Stimulated activated CD8-positive, alpha-beta memory T cell treated with anti-CD3 and anti-CD28 coated beads, Interleukin-15, amount 100 ng/mL, for 48 hours (primary cell): ENCODE data around the gene CDIP1.
A peak's percentile ranks its signal among the peaks of the same experiment; 100 is the strongest.
"Not testable (repeated sequence)": the region's sequence is repeated elsewhere in the genome, so short reads cannot be mapped to it uniquely, and the experiment has no call there.

Experiments
- DNase-seq, 2 donors: peaks; one replicate each; pipeline ENCODE4 v3.0.0-alpha.2; 2020; ENCODE audit warnings: low read depth in 2 of 2

The CDIP1 gene

DNA sequence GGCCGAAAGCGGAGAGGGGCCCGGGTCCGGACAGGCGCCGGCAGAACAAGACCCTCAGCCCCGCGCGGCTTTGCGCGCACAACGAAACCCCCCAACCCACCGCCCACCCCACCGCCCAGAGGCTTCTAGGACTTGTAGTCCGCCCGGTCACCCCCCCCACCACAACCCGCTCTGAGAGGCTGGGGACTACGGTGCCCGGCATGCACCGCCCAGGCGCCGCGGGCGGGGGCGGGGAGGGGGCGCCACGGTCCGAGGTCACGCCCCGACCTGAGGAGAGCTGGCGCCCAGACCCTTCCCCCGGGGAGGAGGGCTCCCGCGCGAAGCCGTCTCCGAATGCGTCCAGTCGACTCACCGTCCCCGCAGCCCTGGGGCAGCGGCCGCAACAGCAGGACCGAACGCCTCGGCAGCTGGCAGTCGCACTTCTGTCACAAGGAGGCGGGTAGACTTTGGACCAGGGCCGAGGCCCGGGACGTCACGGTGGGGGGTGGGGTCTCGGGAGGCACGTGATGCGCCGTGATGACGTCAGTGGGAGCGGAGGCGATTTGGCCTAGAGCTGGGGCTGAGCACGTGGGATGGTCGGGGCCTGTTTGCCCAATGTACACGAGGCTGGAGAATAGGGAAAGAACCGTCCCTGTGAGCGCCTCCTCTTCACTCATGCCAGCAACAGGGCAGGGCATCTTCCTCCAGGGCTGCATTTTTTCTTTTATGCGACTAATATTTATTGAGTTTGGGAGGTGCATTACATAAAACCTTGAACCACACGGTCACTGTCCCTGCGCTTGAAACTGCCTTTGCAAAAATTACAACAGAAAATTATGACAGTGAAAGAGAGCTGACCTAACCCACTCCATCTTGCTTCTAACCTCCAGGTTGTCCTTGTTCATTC is at the start of gene CDIP1:
Gene CDIP1 (minus strand): TSS at position 424 of the 886 bp plus-strand sequence. CDS start 24,643 bp downstream, outside the sequence.
- peak; percentile 93 to 96 for DNase-seq

DNA sequence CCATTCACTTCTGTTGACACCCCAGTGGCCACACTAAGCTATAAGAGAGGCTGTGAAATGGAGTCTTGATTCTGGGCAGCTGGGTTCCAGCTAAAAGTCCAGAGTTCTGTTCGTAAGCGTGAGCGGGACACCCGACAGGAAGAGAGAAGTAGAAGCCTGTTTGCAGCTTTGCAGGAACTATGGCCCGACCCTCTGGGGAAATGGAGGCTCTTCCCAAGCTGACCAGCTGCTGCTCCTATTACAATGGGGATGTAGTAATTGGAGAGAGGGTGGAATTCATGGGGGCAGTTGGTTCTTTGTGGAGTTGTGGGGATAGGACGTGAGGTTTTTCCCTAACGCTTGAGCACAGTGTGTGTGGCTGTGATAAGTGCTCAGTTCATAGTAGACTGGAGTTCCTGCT is 47.7 kb upstream of the CDIP1 start:
- DNase-seq, result no peak

DNA sequence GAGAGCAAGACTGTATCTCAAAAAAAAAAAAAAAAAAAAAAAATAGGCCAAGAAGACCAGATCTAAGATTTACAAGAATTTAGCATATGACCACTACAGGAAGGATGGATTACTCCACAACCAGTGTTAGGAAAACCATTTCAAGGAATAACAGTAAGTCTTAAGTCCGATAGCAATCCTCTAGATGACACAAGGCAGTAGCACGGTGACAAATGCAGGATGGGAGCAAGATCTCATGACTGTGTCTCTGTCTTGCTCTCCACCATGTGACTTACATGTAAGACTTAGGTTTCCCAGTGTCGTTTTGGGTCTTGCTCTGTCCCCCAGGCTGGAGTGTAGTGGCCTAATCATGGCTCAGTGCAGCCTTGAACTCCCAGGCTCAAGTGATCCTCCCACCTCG is 45.3 kb upstream of the CDIP1 start:
- DNase-seq, result no peak

DNA sequence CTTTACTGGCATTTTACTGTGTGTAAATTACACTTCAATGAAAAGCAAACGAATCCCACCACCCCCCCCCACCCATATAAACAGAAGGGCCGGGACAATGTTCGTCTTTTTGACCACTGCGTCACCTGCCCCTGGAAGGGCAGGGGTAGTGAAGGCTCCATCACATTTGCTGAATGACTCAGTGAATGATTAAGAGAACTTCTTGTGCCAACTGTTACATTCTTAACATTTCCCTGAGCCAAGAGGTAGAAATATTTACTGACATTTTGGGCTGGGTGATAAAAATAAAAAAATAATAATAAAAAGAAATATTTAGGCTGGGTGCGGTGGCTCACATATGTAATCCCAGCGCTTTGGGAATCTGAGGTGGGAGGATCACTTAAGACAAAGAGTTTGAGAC is 41.7 kb upstream of the CDIP1 start:
- DNase-seq, result no peak

DNA sequence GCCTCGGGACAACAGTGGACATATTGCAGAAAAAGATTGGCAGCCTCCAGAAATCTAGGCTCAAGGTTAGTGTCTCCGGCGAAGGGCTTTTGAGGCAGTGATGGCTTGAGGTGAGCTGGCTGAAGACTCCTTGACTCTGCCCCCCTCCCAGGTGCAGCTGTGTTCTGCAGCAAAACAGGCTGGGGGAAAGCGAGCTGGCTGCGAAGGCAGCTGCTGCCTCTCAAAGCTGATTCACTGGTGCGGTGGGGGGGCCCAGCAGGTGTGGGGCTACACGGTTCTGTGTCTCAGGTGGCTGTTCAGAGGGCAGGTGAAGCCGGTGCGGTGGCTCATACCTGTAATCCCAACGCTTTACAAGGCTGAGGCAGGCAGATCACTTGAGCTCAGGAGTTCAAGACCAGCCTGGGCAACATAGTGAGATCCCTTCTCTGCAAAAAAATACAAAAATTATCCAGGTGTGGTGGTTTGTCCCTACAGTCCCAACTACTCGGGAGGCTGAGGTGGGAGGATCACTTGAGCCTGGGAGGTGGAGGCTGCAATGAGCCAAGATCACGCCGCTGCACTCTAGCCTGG is 40.5 kb upstream of the CDIP1 start:
- no peak for DNase-seq

DNA sequence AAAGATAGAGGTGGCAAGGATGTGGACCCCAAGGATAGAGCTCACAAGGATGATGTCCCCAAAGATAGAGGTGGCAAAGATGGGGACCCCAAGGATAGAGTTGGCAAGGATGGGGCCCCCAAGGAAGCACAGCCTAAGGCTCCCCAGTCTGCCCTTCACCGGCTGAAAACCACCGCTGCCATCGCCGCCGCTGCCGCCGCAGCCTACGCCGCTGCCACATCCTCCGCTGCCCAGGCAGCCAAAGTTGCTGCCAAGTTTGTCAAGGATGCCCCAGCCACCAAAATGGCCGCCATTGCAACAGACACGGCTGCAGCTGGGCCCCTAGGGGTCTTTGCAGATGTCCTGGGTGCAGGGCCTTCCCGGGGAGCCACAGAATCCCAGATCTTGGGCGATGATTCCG is 37.4 kb upstream of the CDIP1 start:
- no peak for DNase-seq

DNA sequence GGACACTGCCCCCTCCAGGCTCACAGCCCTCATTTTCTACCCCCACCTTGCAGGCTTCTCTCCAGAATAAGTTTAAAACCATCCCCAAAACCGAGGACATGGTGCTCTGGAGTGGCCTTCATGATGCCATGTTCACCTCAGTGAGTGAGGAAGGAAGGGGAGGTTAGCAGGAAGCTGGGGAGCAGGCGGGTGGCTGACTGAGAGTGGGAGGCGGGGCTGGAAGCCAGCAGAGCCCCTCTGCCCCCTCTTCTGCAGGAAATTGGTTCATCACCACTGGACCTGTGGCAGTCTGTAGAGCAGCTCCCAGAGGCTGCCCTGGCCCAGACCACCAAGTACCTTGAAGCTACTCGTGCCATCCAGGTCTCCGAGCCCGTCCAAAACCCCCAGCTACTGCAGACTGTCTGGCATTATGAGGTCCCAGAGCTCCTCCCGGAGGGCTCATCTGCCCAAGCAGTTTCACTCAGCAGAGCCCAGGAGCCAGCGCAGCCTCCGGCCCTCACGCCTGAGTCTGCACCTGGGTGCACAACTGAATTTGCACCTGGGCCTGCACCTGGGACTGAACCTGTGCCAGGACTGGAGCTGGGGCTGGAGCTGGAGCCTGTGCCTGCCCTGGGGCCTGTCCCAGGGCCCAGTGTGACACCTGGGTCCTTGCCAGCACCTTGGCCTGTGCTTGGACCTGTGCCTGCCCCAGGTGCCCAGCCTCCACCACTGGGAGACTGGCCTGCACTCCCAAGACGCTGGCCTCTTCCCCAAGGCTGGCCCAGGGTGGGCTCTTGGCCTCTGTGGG is 36.5 kb upstream of the CDIP1 start:
- no peak for DNase-seq

DNA sequence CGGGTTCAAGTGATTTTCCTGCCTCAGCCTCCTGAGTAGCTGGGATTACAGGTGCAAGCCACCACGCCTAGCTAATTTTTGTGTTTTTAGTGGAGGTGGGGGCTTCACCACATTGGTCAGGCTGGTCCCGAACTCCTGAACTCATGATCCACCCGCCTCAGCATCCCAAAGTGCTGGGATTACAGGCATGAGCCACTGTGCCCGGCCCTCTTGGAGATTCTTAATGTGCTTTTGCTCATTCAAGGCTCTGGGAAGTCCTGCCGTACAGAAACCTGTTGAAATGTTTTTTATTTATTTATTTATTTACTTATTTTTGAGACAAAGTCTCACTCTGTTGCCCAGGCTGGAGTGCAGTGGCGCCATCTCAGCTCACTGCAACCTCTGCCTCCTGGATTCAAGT is 35.4 kb upstream of the CDIP1 start:
- DNase-seq, result not testable (repeated sequence)

DNA sequence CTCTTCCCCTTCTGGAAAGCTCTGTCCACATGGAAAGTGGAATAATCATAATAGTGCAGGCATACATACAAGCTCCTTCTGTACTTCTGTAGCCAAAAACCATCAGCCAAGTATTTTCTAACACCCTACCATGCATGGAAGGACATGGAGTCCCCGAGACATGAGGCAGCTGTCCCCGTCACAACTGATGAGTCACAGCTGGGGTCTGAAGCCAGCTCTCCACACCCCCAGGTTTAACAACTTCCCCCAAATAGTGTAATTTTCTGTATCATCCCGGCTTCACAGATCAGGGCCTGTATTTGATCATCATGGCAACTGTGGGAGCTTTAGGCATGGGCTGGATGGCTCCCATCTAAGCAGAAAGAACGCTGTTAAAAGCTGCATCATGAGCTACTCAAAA is 34.1 kb upstream of the CDIP1 start:
- DNase-seq, result no peak

DNA sequence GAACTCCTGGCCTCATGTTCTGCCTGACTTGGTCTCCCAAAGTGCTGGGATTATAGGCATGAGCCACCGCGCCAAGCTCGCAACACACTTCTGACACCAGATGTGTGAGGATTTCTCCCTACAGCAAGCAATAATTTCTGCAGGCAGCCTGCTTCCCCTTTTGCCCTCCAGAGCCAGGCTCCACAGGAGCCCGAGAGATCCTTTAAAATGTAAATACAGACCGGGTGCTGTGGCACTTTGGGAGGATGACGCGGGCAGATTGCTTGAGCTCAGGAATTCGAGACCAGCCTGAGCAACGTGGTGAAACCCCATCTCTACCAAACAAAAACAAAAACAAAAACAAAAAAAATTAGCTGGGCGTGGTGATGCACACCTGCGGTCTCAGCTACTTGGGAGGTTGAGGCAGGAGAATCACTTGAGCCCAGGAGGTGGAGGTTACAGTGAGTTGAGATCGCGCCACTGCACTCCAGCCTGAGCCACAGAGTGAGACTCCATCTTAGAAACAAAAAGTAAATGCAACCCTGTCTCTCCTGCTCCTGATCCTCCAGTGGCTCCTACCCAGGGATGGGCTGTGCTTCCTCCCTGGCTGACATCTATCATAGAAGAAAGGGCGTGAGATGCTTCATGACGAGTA is 32.2 kb upstream of the CDIP1 start:
- no peak for DNase-seq

DNA sequence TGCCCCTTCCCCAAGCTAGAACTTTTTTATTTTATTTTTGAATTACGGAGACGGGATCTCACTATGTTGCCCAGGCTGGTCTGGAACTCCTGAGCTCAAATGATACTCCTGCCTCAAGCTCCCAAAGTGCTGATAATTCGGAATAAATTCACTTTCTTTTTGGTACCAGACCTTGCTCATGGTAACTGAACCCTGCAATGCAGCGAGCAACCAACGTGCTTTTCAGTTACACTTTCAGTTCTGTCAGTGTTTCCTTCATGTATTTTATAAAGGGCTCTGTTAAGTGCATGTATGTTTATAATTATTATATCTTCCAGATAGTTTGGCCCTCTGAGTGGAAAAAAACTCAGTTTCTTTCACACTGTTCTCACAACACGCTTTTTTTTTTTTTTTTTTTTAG is 31.5 kb upstream of the CDIP1 start:
- no peak for DNase-seq

DNA sequence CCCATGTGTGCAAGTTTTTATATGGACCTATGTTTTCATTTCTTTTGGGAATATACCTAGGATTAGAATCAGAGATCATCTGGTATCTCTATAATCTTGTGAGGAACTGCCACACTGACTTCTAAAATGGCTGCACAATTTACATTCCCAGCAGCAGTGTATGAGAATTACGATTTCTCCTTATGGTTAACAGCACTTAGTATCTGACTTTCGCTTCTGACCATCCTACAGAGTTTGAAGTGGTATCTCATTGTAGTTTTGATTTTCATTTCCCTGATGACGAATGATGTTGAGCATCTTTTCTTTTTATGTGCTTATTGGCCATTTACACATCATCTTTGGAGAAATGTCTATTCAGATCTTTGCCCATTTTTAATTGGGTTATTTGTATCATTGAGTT is 27.6 kb upstream of the CDIP1 start:
- no peak for DNase-seq

DNA sequence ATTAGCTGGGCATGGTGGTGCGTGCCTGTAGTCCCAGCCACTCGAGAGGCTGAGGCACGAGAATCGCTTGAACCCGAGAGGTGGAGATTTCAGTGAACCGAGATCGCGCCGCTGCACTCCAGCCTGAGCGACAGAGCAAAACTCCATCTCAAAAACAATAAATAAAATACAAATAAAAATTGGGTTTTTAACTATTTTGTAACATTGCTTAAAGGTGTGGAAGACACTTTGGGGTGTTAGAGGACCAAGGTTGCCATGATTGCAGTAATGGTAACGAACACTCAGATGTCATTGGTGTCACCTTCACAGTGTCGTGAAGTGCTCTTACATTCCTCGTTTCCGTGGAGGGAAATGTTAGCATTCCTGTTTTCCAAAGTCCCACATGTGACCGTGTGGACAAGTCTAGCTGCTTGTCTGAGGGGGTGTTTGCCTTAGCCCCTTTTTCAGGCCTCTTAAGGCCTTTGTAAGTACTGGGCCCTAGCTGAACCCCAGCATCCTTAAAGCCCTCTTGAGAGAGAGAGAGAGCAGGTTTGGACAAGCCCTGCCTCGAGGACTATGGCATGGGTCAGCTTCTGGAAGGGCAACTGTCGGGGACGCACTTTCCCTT is 26.2 kb upstream of the CDIP1 start:
- DNase-seq, result no peak

DNA sequence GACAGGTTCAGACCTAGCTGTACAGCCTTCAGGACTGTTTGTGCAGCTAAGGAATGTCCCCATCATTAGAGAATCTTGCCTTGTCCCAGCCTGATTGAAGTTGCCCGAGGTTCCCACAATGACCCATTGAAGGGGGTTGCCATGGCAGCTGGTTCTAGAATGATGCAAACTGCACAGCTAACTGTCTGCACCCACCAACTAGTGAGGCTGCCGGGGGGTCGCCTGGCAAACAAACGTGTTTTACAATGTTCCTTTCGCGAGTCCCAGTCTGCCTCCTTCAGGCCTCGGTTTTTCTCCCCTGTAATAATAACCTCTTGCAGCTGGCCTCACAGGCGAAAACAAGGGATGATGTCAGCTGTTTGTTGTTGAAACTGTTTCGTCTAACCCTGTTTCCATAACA is 23.0 kb upstream of the CDIP1 start:
- DNase-seq, result no peak

DNA sequence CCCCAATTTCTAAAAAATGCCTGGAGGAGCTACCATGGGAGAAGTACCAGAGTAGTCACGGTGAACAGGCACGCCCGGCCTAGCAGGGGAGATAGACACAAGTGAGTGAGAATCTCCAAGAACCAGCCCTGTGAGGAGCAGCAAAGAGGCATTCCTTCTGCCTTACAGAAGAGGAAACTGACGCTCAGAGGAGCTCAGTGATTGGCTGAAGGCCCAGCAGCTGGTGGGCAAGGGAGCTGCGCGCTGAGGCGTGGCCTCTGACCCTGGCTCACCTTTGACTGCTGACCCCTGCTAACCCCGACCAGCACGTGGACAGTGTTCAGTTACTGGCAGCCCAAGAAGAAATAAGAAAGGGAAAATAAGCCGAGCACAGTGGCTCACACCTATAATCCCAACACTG is 19.4 kb upstream of the CDIP1 start:
- no peak for DNase-seq

DNA sequence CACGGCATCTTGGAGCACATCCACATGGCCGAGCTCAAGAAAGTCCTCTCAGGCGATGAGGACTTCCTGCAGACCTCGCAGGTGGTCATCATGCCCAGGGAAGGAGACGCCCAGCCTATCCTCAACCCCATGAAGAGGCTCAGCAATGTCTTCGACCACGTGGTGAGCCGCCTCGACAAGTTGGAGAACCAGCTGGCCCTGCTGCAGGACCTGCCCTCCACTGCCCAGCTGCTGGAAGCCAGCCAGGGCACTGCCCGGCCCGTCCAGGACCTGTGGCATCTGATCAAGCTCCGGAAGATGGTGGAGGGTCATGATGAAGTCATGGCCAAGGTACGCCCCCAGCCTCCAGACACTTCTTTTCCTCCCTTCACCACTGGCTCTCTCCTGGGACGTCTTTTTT is 18.0 kb upstream of the CDIP1 start:
- no peak for DNase-seq

DNA sequence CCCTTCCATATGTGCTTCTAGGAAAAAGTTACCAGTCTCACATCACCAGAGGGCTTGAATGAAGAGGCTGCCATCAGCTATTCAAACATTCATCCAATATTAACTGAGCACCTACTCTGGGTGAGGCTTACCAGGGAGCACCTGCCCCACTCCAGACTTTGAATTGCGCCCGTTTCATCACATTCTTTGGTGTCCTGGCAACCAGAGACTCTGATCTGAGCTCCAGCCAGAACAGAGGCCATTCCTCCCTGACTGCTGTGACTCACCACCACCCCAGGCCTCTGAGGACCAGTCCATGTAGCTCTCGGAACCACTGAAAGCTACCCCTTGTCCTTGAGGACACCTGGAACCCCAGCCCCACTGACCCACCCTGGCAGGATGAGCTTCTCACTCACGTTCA is 17.5 kb upstream of the CDIP1 start, which contains the start of gene C16orf96:
Gene C16orf96 (plus strand): TSS at position 229 of the 400 bp plus-strand sequence. CDS start 150 bp downstream, at position 379.
- no peak for DNase-seq

DNA sequence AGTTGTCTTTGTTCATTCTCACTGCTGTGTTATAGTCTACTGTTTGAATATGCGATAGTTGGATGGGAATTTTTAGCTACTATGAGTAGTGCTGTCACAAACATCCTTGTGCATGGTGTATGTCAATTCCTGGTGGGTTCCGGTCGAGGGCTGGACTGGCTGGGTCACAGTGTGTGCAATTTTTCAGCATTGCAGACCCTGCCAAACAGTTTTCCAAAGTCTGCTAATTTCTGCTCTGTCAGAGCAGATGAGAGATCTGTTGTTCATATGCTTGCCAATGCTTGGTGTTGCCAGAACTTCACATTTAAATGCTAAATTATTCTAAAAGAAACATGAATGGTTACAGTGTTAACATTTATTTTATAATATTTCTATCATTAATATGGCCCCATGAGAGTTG is 14.0 kb upstream of the CDIP1 start:
- no peak for DNase-seq

DNA sequence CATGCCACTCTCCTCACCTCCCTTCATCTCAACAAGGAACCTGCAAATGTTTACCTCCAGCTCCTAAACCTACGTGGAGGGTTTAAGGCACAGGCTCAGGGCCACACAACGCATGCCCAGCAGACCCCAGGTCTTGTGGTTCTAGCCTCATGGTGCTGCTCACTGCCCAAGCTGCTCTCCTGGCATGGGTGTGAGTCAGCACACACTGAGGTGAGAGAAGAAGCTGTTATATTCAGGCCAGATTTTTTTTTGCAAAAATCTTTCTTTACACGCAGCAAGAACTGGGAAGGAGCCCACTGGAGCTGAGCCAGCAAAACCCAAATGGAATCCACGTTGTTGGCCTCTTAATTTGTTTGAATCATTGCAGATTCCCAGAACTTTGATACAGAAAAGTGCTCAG is 12.0 kb upstream of the CDIP1 start:
- DNase-seq, result no peak

DNA sequence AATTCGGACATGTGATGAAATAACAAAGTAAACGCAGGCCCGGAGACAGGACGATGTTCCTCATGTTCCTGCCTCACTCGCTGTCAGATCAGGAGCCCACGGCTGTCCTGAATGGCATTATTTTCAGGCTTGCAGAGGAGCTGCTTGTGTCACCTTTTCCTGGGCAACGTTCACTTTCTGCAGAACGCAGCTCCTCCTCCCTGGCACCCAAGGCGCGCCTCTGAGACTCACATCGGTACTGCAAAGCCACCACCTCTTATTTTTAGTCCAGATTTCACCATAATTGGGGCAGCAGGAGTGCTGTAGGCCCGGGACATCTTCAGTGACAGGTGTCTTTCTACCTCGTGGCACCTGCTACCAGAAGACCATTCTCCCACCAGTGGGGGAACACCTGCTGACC is 9.6 kb upstream of the CDIP1 start:
- no peak for DNase-seq

DNA sequence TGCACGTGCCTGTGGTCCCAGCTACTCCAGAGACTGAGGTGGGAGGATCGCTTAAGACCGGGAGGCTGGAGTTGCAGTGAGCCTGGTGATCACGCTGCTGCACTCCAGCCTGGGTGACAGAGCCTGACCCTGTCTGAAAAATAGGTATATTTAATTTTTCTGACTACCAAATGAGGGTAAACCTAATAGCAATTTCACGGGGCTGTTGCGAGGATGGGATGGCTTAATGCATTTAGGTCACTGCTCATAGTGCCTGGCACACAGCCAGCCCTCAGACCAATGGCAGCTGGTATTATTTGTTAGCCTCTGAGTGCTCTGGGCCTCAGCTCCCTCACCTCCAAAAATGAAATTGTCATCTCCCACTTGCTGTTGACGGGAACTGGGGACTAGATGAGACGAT is 5.9 kb upstream of the CDIP1 start:
- no peak for DNase-seq
